ENCODE measurements around the gene RASAL2. TPM values are rescaled to one million over a fixed set of nuclear protein-coding genes. Genes with fewer than 3 reads are reported as not detected.

RASAL2 gene
- polyA plus RNA-seq, 1 experiment = 21.4 TPM

DNA sequence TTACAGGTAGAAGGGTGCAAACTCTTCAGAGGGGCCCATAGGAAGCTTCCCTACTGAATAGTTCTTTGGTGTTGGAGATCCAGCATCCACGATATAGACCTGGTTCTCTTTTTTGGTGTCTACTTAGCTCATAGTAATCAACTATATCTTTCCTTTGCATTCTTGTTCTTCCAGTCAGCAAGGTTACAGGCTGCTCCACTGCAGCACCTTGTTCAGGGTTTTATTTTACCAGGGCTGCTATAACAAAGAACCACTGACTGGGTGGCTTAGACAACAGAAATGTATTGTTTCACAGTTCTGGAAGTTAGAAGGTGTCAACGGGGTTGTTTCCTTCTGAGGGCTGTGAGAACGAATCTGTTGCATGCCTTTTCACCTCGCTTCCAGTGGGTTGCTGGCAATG lies 266.5 kb downstream of the RASAL2 start:
- ChIA-PET POLR2A (no interaction called here), CTCF (interaction anchor here (0.6 to 1.2 kb wide), 3 partner anchors 10 to 142 kb away, joined by 3 to 5 read pairs (median 3); no protein-coding TSS in a partner anchor)
- Histone ChIP-seq H3K9me3 (ENCODE audit: control insufficient read depth, insufficient read depth, low read length) (no peaks in the 10 kb centered on the region), H3K27ac (ENCODE audit: low read depth, low read length) (no peak overlapping the region), H3K27me3 (ENCODE audit: control insufficient read depth, insufficient read depth, low read length) (no peaks in the 10 kb centered on the region), H3K4me3 (ENCODE audit: low read depth, low read length) (no peak overlapping the region)
- TF ChIP-seq, protein P1, sequence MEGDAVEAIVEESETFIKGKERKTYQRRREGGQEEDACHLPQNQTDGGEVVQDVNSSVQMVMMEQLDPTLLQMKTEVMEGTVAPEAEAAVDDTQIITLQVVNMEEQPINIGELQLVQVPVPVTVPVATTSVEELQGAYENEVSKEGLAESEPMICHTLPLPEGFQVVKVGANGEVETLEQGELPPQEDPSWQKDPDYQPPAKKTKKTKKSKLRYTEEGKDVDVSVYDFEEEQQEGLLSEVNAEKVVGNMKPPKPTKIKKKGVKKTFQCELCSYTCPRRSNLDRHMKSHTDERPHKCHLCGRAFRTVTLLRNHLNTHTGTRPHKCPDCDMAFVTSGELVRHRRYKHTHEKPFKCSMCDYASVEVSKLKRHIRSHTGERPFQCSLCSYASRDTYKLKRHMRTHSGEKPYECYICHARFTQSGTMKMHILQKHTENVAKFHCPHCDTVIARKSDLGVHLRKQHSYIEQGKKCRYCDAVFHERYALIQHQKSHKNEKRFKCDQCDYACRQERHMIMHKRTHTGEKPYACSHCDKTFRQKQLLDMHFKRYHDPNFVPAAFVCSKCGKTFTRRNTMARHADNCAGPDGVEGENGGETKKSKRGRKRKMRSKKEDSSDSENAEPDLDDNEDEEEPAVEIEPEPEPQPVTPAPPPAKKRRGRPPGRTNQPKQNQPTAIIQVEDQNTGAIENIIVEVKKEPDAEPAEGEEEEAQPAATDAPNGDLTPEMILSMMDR (IDR thresholded peaks at IDR 0.05; ENCODE audit: low read depth, low read length) = no peak
- no peak for DNase-seq (ENCODE audit: low read depth, low spot score)

DNA sequence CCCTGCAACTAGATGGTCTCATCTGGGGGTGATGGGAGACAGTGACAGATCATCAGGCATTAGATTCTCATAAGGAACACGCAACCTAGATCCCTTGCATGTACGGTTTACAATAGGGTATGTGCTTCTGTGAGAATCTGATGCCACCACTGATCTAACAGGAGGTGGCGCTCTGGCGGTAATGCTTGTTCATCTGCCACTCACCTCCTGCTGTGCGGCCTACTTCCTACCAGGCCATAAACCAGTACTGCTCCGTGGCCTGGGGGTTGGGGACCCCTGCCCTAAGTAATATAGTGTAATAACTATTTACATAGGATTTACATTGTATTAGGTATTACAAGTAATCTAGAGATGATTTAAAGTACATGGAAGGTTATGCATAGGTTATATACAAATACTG lies 267.9 kb downstream of the RASAL2 start:
- Histone ChIP-seq H3K9me3 (ENCODE audit: control insufficient read depth, insufficient read depth, low read length) (no peaks in the 10 kb centered on the region), H3K27ac (ENCODE audit: low read depth, low read length) (no peak overlapping the region), H3K4me3 (ENCODE audit: low read depth, low read length) (no peak overlapping the region), H3K27me3 (ENCODE audit: control insufficient read depth, insufficient read depth, low read length) (no peaks in the 10 kb centered on the region)
- POLR2A ChIA-PET = no interaction called here
- CTCF ChIA-PET = interaction anchor here (1.0 kb wide), 1 partner anchor 140 kb away, joined by 3 read pairs; no protein-coding TSS in a partner anchor
- DNase-seq (ENCODE audit: low read depth, low spot score) = no peak
- TF ChIP-seq, protein P1 (IDR thresholded peaks at IDR 0.05; ENCODE audit: low read depth, low read length) = no peak

DNA sequence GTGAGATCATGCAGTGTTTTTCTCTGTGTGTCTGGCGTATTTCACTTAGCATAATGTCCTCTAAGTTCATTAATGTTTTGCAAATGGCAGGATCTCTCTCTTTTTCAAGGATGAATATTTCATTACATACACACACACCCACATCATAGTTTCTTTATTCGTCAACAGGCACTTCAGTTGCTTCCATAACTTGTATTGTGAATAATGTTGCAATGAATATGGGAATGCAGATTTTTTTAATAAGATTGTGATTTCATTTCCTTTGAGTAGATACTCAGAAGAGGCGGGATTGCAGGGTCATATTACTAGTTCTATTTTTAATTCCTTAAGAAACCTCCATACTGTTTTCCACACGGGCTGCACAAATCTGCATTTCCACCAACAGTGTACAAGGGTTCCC lies 268.8 kb downstream of the RASAL2 start:
- H3K27ac ChIP-seq (ENCODE audit: low read depth, low read length) = no peak overlapping the region
- CTCF ChIA-PET = no interaction called here

DNA sequence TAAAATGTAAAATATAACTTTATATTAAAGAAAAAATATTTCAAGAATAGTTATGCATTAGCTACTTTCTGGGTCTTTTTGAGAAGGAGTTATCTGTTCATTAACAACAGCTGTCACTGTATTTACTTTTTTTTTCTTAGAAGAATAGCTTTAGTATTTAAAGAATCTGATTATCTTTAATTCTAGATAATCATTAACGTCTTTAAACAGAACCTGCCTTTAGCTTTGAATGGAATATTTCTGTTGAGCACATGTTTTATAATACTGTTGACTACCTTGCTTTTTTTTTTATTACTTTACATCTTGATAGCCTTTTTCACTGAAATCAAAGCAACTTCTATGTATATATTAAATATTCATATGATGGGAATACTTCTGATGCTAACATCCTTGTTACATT lies 270.9 kb downstream of the RASAL2 start:
- ChIA-PET POLR2A (no interaction called here), CTCF (interaction anchor here (0.6 to 0.7 kb wide), 2 partner anchors 20 to 65 kb away, joined by 3 read pairs; no protein-coding TSS in a partner anchor)
- Histone ChIP-seq H3K27me3 (ENCODE audit: control insufficient read depth, insufficient read depth, low read length) (no peaks in the 10 kb centered on the region), H3K9me3 (ENCODE audit: control insufficient read depth, insufficient read depth, low read length) (no peaks in the 10 kb centered on the region), H3K4me3 (ENCODE audit: low read depth, low read length) (no peak overlapping the region), H3K27ac (ENCODE audit: low read depth, low read length) (no peak overlapping the region)
- TF ChIP-seq, protein P1 (IDR thresholded peaks at IDR 0.05; ENCODE audit: low read depth, low read length) = no peak
- no peak for DNase-seq (ENCODE audit: low read depth, low spot score)

More for the DNA sequence above, 268.8 kb downstream of the RASAL2 start:
- H3K9me3 ChIP-seq (ENCODE audit: control insufficient read depth, insufficient read depth, low read length) = no peaks in the 10 kb centered on the region
- TF ChIP-seq, protein P1 (IDR thresholded peaks at IDR 0.05; ENCODE audit: low read depth, low read length) = no peak
- H3K4me3 ChIP-seq (ENCODE audit: low read depth, low read length) = no peak overlapping the region
- POLR2A ChIA-PET = no interaction called here
- DNase-seq (ENCODE audit: low read depth, low spot score) = no peak
- no peaks in the 10 kb centered on the region for H3K27me3 ChIP-seq (ENCODE audit: control insufficient read depth, insufficient read depth, low read length)

DNA sequence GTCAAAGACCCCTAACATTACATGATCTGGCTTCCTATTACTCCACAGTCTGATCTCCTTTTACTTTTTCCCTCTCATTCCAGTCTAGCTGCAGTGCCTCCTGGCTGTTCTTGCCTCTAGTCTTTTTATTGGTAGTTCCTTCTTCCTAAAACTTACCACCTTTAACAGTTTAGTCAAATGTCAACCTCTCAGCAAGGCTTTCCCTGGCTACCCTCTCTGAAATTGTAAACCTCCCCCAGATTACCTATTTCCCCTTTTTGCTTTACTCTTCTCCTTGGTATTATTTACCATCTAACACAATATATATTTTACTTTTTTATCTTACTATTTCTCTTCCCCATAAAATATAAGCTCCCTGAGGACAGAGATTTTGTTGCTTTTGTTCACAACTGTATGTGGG lies 273.2 kb downstream of the RASAL2 start:
- CTCF ChIA-PET = interaction anchor here (0.8 to 1.7 kb wide), 3 partner anchors 57 to 135 kb away, joined by 3 to 4 read pairs (median 3); no protein-coding TSS in a partner anchor
- POLR2A ChIA-PET = no interaction called here
- TF ChIP-seq, protein P1 (IDR thresholded peaks at IDR 0.05; ENCODE audit: low read depth, low read length) = no peak

More for the DNA sequence above, 273.2 kb downstream of the RASAL2 start:
- Histone ChIP-seq H3K27me3 (ENCODE audit: control insufficient read depth, insufficient read depth, low read length) (no peaks in the 10 kb centered on the region), H3K9me3 (ENCODE audit: control insufficient read depth, insufficient read depth, low read length) (no peaks in the 10 kb centered on the region), H3K4me3 (ENCODE audit: low read depth, low read length) (no peak overlapping the region), H3K27ac (ENCODE audit: low read depth, low read length) (no peak overlapping the region)
- DNase-seq (ENCODE audit: low read depth, low spot score) = no peak

All from AG04450 (cell line).